SK-N-SH (cell line): ENCODE measurements around the gene PIGL.

Experiments used
- ELF1 ChIP-seq: IDR thresholded peaks from 2 replicates; pipeline ENCODE4 v1.4.0; 2012
- EZH2phosphoT487 ChIP-seq: fragments of 200-600 bp; sonication (generic); IDR thresholded peaks from 2 replicates; pipeline ENCODE4 v1.6.1; 2017; ENCODE audit warnings: low read depth, mixed run types, mild to moderate bottlenecking, antibody characterized with exemption, moderate library complexity, borderline replicate concordance
- GATA2 ChIP-seq: sonication (generic); formaldehyde crosslinking; IDR thresholded peaks from 2 replicates; pipeline ENCODE4 v1.5.0; 2020; ENCODE audit warnings: mild to moderate bottlenecking, missing genetic modification reagents
- IRF3 ChIP-seq: fragments of 150-350 bp; IDR thresholded peaks from 2 replicates; pipeline ENCODE4 v1.6.1; 2016; ENCODE audit warnings: mild to moderate bottlenecking, low read depth, low read length
- JUND ChIP-seq: IDR thresholded peaks from 2 replicates; pipeline ENCODE4 v1.4.0; 2012
- MAX ChIP-seq: IDR thresholded peaks from 2 replicates; pipeline ENCODE4 v1.4.0; 2012; ENCODE audit warnings: low read depth
- MXI1 ChIP-seq: IDR thresholded peaks from 2 replicates; pipeline ENCODE4 v1.6.1; 2012; ENCODE audit warnings: mild to moderate bottlenecking, low read depth, low read length, improper control_type of control experiment
- RFX5 ChIP-seq: IDR thresholded peaks from 2 replicates; pipeline ENCODE4 v1.6.1; 2012; ENCODE audit warnings: mild to moderate bottlenecking, improper control_type of control experiment, low read length
- TAF1 ChIP-seq: IDR thresholded peaks from 2 replicates; pipeline ENCODE4 v1.6.1; 2012; ENCODE audit warnings: low read depth, mild to moderate bottlenecking, low read length, moderate library complexity, borderline replicate concordance
- USF1 ChIP-seq: IDR thresholded peaks from 2 replicates; pipeline ENCODE4 v1.4.0; 2012; ENCODE audit warnings: low read depth, borderline replicate concordance
- YY1 ChIP-seq: IDR thresholded peaks from 2 replicates; pipeline ENCODE4 v1.4.0; 2012; ENCODE audit warnings: low read depth, mild to moderate bottlenecking
- TF ChIP-seq, protein P1 (sequence below): fragments of 200-600 bp; sonication (generic); IDR thresholded peaks from 2 replicates; pipeline ENCODE4 v1.6.1; 2017; ENCODE audit warnings: antibody characterized with exemption, mild to moderate bottlenecking, moderate library complexity

DNA sequence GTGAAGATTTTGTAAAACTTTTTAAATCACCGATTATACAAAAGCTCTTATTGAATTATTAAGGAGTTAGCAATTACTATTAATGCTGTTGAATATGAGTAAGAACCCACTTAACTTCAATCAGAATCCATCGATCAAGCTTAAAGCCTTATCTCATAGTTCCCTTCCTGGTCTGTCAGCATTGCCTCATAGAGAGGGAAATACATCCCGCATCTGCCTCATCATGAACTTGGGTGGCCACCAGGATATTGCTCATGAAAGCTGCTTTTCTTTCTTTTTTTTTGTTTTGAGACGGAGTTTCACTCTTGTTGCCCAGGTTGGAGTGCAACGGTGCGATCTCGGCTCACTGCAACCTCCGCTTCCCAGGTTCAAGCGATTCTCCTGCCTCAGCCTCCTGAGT lies 66.7 kb downstream of the PIGL start:
- TF ChIP-seq, protein P1, sequence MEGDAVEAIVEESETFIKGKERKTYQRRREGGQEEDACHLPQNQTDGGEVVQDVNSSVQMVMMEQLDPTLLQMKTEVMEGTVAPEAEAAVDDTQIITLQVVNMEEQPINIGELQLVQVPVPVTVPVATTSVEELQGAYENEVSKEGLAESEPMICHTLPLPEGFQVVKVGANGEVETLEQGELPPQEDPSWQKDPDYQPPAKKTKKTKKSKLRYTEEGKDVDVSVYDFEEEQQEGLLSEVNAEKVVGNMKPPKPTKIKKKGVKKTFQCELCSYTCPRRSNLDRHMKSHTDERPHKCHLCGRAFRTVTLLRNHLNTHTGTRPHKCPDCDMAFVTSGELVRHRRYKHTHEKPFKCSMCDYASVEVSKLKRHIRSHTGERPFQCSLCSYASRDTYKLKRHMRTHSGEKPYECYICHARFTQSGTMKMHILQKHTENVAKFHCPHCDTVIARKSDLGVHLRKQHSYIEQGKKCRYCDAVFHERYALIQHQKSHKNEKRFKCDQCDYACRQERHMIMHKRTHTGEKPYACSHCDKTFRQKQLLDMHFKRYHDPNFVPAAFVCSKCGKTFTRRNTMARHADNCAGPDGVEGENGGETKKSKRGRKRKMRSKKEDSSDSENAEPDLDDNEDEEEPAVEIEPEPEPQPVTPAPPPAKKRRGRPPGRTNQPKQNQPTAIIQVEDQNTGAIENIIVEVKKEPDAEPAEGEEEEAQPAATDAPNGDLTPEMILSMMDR, result no peak
- no peak for TF ChIP-seq RFX5
- no peak for TF ChIP-seq YY1
- no peak for TF ChIP-seq JUND
- TF ChIP-seq TAF1, result no peak
- no peak for TF ChIP-seq USF1
- no peak for TF ChIP-seq ELF1
- TF ChIP-seq GATA2, result no peak
- no peak for TF ChIP-seq MAX
- TF ChIP-seq IRF3, result no peak
- no peak for TF ChIP-seq EZH2phosphoT487
- no peak for TF ChIP-seq MXI1
